ENCODE measurements around the gene ZNF133.

DNA sequence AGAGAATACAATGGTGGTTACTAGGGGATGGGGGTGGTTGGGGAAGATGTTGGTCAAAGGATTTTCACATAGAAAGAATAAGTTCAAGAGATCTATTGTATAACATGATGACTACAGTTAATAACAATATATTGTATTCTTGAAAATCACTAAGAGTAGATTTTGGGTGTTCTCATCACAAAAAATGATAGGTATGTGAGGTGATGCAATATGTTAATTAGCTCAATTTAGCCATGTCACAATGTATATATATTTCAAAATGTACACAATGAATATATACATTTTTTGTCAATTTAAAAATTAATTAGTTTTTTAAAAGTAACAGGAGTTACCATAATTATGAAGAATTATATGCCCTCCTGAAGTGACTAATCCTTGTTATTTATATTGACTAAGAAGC is 22.3 kb downstream of the ZNF133 start:
- TF ChIP-seq, protein P1, sequence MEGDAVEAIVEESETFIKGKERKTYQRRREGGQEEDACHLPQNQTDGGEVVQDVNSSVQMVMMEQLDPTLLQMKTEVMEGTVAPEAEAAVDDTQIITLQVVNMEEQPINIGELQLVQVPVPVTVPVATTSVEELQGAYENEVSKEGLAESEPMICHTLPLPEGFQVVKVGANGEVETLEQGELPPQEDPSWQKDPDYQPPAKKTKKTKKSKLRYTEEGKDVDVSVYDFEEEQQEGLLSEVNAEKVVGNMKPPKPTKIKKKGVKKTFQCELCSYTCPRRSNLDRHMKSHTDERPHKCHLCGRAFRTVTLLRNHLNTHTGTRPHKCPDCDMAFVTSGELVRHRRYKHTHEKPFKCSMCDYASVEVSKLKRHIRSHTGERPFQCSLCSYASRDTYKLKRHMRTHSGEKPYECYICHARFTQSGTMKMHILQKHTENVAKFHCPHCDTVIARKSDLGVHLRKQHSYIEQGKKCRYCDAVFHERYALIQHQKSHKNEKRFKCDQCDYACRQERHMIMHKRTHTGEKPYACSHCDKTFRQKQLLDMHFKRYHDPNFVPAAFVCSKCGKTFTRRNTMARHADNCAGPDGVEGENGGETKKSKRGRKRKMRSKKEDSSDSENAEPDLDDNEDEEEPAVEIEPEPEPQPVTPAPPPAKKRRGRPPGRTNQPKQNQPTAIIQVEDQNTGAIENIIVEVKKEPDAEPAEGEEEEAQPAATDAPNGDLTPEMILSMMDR (IDR thresholded peaks at IDR 0.05; ENCODE audit: poor library complexity), result no peak
- TF ChIP-seq EZH2 (IDR thresholded peaks at IDR 0.05; ENCODE audit: borderline replicate concordance), result no peak
- TF ChIP-seq EZH2phosphoT487 (IDR thresholded peaks at IDR 0.05; ENCODE audit: low read depth, severe bottlenecking, unreplicated experiment), result no peak

Data from hepatocyte (in vitro differentiated cells).